Measurements from ENCODE around the gene DACT2. TPM values are rescaled to one million over a fixed set of nuclear protein-coding genes. Genes with fewer than 3 reads are reported as not detected.

The DACT2 gene
- total RNA-seq, 4 donors from 2014 or later = 0.38 TPM; not detected in 3

DNA sequence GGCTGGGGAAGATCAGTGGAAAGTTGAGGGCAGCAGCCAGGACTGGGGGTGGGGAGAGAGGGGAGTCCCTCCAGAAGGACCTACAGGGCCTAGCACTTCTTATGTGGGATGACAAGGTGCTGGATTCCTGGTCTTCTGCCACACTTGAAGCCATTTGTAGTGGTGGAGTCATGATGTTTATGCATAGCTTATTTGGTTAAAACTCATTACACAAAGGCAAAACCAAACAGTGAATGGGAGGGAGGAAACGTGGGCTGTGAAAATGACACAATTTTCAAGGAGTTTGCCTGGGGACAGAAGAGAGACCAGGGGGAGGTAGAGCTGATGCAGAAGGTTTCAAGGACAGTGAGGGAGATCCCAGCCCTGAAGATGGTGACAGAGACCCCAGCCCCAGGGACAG lies 50.8 kb downstream of the DACT2 start:
- TF ChIP-seq, protein P1, sequence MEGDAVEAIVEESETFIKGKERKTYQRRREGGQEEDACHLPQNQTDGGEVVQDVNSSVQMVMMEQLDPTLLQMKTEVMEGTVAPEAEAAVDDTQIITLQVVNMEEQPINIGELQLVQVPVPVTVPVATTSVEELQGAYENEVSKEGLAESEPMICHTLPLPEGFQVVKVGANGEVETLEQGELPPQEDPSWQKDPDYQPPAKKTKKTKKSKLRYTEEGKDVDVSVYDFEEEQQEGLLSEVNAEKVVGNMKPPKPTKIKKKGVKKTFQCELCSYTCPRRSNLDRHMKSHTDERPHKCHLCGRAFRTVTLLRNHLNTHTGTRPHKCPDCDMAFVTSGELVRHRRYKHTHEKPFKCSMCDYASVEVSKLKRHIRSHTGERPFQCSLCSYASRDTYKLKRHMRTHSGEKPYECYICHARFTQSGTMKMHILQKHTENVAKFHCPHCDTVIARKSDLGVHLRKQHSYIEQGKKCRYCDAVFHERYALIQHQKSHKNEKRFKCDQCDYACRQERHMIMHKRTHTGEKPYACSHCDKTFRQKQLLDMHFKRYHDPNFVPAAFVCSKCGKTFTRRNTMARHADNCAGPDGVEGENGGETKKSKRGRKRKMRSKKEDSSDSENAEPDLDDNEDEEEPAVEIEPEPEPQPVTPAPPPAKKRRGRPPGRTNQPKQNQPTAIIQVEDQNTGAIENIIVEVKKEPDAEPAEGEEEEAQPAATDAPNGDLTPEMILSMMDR (IDR thresholded peaks at IDR 0.05; ENCODE audit: low read depth) = no peak

DNA sequence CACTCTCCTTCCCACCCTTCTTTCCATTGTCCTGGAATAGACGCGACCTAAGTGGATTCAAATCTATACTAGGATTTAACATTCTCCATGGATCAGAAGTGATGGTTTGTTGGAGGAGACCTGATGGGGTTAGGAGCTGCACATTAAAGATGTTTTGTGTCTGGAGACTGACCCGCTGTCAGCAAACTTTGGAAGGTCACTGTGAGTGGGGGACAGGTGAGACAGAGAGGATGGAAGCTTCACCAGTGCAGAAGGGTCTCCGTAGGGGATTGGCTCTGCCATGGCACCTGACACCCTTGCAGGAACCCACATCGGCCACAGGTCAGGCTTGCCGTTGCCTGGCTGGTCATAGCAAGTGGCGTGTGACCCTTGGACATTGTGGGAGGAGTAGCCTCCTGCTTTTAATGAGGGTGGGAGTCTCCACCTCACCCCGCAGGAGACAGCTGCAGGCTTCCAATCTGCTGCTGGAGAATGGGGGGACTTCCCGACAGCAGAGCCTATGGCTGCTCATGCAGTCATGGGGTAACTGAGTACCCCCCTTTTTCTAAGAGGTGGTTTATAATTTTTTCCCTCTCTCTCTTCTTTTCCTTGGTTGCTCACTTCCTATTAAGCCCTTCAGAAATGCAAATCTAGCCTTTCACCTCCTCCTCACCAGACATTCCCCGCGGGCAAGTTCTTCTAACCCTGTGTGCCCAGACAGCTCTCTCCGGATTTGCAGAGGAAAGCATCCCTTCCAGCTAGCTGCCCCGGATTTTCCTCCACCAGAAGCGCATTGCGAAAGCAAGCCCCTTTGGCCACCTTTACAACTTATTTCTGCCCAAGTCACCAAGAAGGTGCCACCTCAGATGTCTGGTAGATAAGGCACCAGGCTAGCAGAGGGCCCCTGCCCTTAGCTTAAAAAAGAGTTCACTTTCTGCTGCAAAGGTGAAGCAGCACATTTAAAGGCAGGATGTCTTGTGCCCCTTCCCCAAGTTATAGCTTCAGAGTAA lies 53.5 kb downstream of the DACT2 start:
- TF ChIP-seq, protein P1 (IDR thresholded peaks at IDR 0.05; ENCODE audit: low read depth) = no peak

DNA sequence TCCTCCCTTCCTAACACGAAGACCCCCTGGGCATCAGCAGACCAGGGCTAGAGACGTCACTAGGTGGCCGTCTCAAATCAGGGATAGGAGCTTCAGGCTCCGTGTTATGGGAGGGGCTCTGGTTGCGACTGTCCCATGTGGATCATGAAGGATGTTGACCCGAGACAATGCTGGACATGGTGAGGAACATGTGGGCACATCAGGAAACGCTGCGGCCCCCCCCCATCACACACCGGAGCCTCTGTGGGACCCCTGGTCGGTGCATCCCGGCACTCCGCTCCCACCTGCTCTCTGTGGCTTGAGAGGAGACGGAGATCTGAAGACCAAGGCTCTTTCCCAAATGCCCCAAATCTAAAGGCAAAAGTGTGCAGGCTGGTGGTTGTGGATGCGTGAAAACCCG lies 54.2 kb downstream of the DACT2 start:
- TF ChIP-seq, protein P1 (IDR thresholded peaks at IDR 0.05; ENCODE audit: low read depth) = no peak

DNA sequence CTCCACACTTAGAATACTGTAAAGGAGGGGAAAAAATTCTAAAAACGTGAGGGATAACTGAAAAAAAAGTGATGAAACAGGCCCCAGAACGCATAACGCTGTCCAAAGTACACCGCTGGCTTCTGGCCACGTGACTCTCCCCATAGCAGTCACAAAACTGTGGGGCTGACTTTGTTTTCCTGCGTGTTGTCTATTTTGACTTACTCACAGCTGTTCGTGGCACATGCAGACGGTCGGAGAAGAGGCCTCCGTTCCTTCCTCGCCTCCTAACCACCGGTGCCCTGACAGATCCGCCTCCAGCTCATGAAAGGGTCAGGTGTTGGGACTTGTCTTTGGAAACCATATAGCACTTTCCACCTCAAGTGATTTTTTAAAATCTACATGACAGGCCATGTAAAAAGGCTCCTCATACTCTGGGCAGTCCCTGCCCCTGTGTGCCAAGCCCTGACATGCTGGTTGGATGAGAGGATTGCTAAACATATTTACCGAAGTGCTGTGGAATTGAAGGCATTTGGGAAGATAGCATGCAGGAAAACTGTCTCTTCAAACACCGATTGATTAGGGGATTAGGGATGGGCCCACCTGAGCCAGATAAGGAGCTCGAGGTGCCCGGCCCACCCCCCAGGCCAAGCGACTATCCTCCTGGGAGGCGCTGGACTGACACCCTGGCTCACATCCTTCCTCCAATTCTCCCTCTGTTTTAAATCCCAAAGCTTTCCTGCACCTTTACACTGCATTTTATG lies 54.8 kb downstream of the DACT2 start:
- TF ChIP-seq, protein P1 (IDR thresholded peaks at IDR 0.05; ENCODE audit: low read depth) = no peak

DNA sequence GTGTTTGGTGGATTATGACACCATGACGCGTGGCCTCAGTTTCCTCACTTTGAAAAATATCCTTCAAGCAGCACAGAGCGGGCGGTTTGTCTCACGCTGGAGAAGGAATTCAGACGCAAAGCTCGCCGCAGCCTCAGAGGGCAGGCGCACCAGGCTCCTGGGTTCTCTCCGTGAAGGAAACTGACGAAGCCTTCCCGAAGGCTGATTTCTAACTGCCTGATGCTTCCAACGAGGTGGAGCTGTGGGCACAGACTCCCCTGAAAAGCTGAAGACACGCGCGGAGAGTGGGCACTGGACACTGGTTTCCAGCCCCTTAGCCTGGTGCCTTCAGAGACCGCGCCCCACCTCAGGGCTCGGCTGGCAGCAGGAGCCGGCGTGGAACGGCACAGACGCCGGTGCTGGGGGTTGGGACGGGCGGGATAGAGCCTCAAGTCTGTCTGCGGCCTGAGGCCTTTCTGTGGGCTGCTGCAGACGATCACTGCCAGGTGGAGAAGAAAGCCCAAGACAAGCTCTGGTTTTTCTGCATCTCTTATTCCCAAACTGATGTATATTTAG lies 56.1 kb downstream of the DACT2 start:
- TF ChIP-seq, protein P1 (IDR thresholded peaks at IDR 0.05; ENCODE audit: low read depth) = no peak

DNA sequence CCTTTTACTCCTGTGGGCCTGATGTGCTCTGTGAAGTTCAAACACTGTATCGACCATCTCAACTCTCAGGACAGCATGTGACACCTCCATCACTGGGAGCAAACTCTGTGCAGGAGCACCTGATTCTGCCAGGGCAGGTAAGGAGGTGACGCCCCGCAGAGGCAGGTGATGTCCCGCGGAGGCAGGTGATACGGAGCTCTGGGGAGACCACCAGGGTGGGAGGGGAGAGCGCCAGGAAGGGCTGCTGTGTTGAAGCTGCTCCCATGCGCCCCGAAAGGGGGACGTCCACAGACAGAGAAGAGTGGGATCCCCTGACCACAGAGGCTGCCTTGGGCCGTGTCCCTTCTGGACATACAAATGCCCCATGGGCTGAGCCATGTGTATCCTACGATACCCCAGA lies 58.3 kb downstream of the DACT2 start:
- TF ChIP-seq, protein P1 (IDR thresholded peaks at IDR 0.05; ENCODE audit: low read depth) = no peak
